Measurements from ENCODE around the gene H1-8. TPM values are rescaled to one million over a fixed set of nuclear protein-coding genes. Genes with fewer than 3 reads are reported as not detected.

The H1-8 gene
- total RNA-seq, 2 donors from 2014 or later, result not detected

GRCh38 chr3:129599607-129600006 is 56.6 kb downstream of the H1-8 start:
- Histone ChIP-seq H3K27me3 (replicated peaks; ENCODE audit: insufficient read depth) (no peaks in the 10 kb centered on the region), H3K27ac (peak overlapping the region in 1 of 2 donors; percentile 88), H3K4me1 (ENCODE audit: control insufficient read depth in 1 of 2, low read depth in 2 of 2) (peaks cover 59 to 98% of the 10 kb centered on the region in 2 donors), H3K36me3 (no peaks in the 10 kb centered on the region), H3K9me3 (no peaks in the 10 kb centered on the region), H3K4me3 (no peak overlapping the region)
- no peak for TF ChIP-seq CTCF (IDR thresholded peaks at IDR 0.05)
- ATAC-seq (ENCODE audit: insufficient number of reproducible peaks, low FRiP score, low read depth) (no peak), DNase-seq (ENCODE audit: low spot score) (no peak)

- ATAC-seq (ENCODE audit: insufficient number of reproducible peaks, low FRiP score, low read depth), result no peak
- H3K4me1 ChIP-seq (ENCODE audit: control insufficient read depth in 1 of 2, low read depth in 2 of 2), result peaks cover 51 to 95% of the 10 kb centered on the region in 2 donors
- H3K9me3 ChIP-seq, result no peaks in the 10 kb centered on the region
- peak overlapping the region; percentile 35 to 88 for H3K27ac ChIP-seq
- TF ChIP-seq CTCF (IDR thresholded peaks at IDR 0.05), result no peak
- no peak for DNase-seq (ENCODE audit: low spot score)
- H3K4me3 ChIP-seq, result no peak overlapping the region
- H3K36me3 ChIP-seq, result no peaks in the 10 kb centered on the region
- H3K27me3 ChIP-seq (replicated peaks; ENCODE audit: insufficient read depth), result no peaks in the 10 kb centered on the region
These were observed 57.4 kb downstream of the H1-8 start for GRCh38 chr3:129600348-129600747.

Other genes with a start within 250 kb of the H1-8 start
- under 1 TPM in 1 of 2 donors, not detected in 1; 0.68 TPM for gene EFCAB12, start 114.5 kb upstream of the H1-8 start, total RNA-seq
- gene MBD4, start 103.2 kb upstream of the H1-8 start, total RNA-seq, result 10 to 100 TPM; 23.0 to 32.5 TPM
- 10 to 100 TPM; 50.1 to 61.9 TPM for gene IFT122, start 103.0 kb upstream of the H1-8 start, total RNA-seq
- gene RHO, start 14.5 kb upstream of the H1-8 start, total RNA-seq, result not detected
- 100 to 1,000 TPM; 207 to 246 TPM for gene PLXND1, start 63.5 kb downstream of the H1-8 start, total RNA-seq

All from thoracic aorta (tissue), 2 donors.